Spleen (tissue), 11 donors: ENCODE data around the gene MTNR1B. TPM values are rescaled to one million over a fixed set of nuclear protein-coding genes. Genes with fewer than 3 reads are reported as not detected.

ENCODE experiments used
- DNase-seq: peaks from one replicate; pipeline ENCODE4 v3.0.0-alpha.2; 2020
- H3K27ac ChIP-seq, 8 donors: fragments of 200-600 bp; sonication (generic) in 7 of 8; 1 replicate in 4 of 8; 2 replicates in 4 of 8; pipeline versions ENCODE4 v1.5.0 to v1.8.0; 2016 to 2021; ENCODE audit warnings: inconsistent platforms in 4 of 8, mild to moderate bottlenecking in 4 of 8, moderate library complexity in 1 of 8
- H3K27me3 ChIP-seq, 7 donors: fragments of 200-600 bp; sonication (generic) in 6 of 7; replicated peaks in 1 of 7; 1 replicate in 4 of 7; 2 replicates in 3 of 7; pipeline versions ENCODE4 v1.5.0 to v1.8.0; 2016 to 2021; ENCODE audit warnings: inconsistent platforms in 3 of 7, mild to moderate bottlenecking in 1 of 7
- H3K36me3 ChIP-seq, 6 donors: fragments of 200-600 bp; sonication (generic) in 5 of 6; 1 replicate in 4 of 6; 2 replicates in 2 of 6; pipeline versions ENCODE4 v1.5.0 to v1.8.0; 2016 to 2021; ENCODE audit warnings: inconsistent platforms in 2 of 6
- H3K4me1 ChIP-seq, 6 donors: fragments of 200-600 bp; sonication (generic) in 5 of 6; 1 replicate in 3 of 6; 2 replicates in 3 of 6; pipeline versions ENCODE4 v1.5.0 to v1.8.0; 2016 to 2021; ENCODE audit warnings: inconsistent platforms in 3 of 6
- H3K4me3 ChIP-seq, 8 donors: fragments of 200-600 bp; sonication (generic) in 7 of 8; 1 replicate in 4 of 8; 2 replicates in 4 of 8; pipeline versions ENCODE4 v1.5.0 to v1.8.0; 2016 to 2021; ENCODE audit warnings: inconsistent platforms in 4 of 8, mild to moderate bottlenecking in 4 of 8, moderate library complexity in 2 of 8
- H3K9me3 ChIP-seq, 8 donors: fragments of 200-600 bp; sonication (generic) in 7 of 8; 1 replicate in 4 of 8; 2 replicates in 4 of 8; pipeline versions ENCODE4 v1.5.0 to v1.8.0; 2016 to 2021; ENCODE audit warnings: inconsistent platforms in 4 of 8
- POLR2A ChIP-seq, 3 donors: fragments of 450-650 bp; IDR thresholded peaks; one replicate each; pipeline ENCODE4 v1.5.1; 2017; ENCODE audit warnings: antibody characterized with exemption in 3 of 3, mild to moderate bottlenecking in 1 of 3
- POLR2AphosphoS5 ChIP-seq, 3 donors: sonication (generic); formaldehyde crosslinking; IDR thresholded peaks; one replicate each; pipeline ENCODE4 v1.5.1; 2017; ENCODE audit warnings: antibody characterized with exemption in 3 of 3
- WGBS, 5 donors: extraction: QIAGEN DNeasy Blood & Tissue Kit in 3 of 5; methylation state at CpG; one replicate each; pipeline versions ENCODE4 v1.1.5 to v1.1.7; 2013 to 2018; 5-methylcytosine and 5-hydroxymethylcytosine counted together
- intact Hi-C: fragments of 100-400 bp; cut with DNase I; formaldehyde crosslinking; loops from one replicate; pipeline ENCODE4 v1.15.0; 2023; ENCODE audit warnings: low total_unique reads
- polyA plus RNA-seq, 3 donors: library from polyadenylated mRNA; stranded (reverse); fragments of 200-250 nt; gene quantifications; one replicate each; pipeline ENCODE4 v1.2.1, GENCODE V29; 2013
- total RNA-seq, 7 donors: library from RNA; depleted of rRNA in 3 of 7; stranded (reverse); fragments of >200 nt in 3 of 7; fragmentation: NEBNext Ultra II Directional in 4 of 7; extraction: Animal tissue kit (Norgen Biotek cat#: 25700) in 4 of 7; gene quantifications; one replicate each; pipeline versions ENCODE4 v1.1.0 to v1.2.1, GENCODE V29; 2016 to 2021
- TF ChIP-seq, protein P1 (sequence below), 11 experiments: fragments of 200-600 bp in 7 of 11; fragments of 450-650 bp in 4 of 11; sonication (generic) in 4 of 11; IDR thresholded peaks in 8 of 11; conservative IDR thresholded peaks in 3 of 11; 1 replicate in 7 of 11; 2 replicates in 4 of 11; pipeline versions ENCODE4 v1.4.0 to v1.8.0; 2016 to 2021; ENCODE audit warnings: antibody characterized with exemption in 11 of 11, inconsistent platforms in 4 of 11, mild to moderate bottlenecking in 1 of 11
- donor health status: healthy with polysubstance abuse.
- donor health status: DM: no; HTN: no; CAD: no; lungs with moderate emphysema.
- donor health status: DM: no; HTN: no; CAD: no.
- donor health status: Bipolar disorder and iron deficiency.
- donor health status: healthy.
- donor health status: DM: no; HTN: no; CAD: no.
- donor health status: DM: yes; HTN: yes; CAD: no.

MTNR1B gene
- total and polyA plus RNA-seq, 10 donors, result not detected

DNA sequence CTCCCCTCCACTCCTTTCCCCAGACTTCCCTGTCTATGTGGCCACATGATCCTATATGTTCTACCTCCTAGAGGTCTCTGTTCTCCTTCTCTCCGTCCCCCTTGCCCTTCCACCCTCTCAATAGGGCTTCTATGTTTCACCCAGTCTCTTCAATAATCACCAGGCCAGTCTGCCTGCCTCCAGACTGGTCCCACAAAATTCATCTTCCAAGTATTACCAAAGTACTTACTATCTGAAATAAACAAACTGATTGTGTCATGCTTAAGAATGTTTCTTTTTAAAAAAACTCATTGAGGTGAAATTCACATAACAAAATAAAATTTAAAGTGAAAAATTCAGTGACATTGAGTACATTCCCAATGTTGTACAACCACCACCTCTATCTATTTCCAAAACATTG, 44.2 kb downstream of the MTNR1B start:
- Histone ChIP-seq H3K27me3 (no peaks in the 10 kb centered on the region), H3K4me1 (no peaks in the 10 kb centered on the region), H3K27ac (no peak overlapping the region), H3K36me3 (no peaks in the 10 kb centered on the region), H3K4me3 (no peak overlapping the region), H3K9me3 (peaks cover 0 to 16% (median 0%) of the 10 kb centered on the region in 8 donors)
- TF ChIP-seq POLR2A (IDR thresholded peaks at IDR 0.05) (no peak), POLR2AphosphoS5 (IDR thresholded peaks at IDR 0.05) (no peak)
- TF ChIP-seq, protein P1, sequence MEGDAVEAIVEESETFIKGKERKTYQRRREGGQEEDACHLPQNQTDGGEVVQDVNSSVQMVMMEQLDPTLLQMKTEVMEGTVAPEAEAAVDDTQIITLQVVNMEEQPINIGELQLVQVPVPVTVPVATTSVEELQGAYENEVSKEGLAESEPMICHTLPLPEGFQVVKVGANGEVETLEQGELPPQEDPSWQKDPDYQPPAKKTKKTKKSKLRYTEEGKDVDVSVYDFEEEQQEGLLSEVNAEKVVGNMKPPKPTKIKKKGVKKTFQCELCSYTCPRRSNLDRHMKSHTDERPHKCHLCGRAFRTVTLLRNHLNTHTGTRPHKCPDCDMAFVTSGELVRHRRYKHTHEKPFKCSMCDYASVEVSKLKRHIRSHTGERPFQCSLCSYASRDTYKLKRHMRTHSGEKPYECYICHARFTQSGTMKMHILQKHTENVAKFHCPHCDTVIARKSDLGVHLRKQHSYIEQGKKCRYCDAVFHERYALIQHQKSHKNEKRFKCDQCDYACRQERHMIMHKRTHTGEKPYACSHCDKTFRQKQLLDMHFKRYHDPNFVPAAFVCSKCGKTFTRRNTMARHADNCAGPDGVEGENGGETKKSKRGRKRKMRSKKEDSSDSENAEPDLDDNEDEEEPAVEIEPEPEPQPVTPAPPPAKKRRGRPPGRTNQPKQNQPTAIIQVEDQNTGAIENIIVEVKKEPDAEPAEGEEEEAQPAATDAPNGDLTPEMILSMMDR (IDR thresholded peaks at IDR 0.05 in 8 of 11, conservative IDR thresholded peaks at IDR 0.05 in 3 of 11), result no peak
- 43 to 61% (median 46%) methylated on average over 1 of the region's 1 CpG for WGBS, 5 donors
- intact Hi-C loops, result no loop called here
- DNase-seq, result no peak

GRCh38 chr11:93016595-93016994, 47.1 kb downstream of the MTNR1B start:
- WGBS, 5 donors, result 56 to 87% (median 80%) methylated on average over 1 of the region's 1 CpG
- H3K36me3 ChIP-seq, result no peaks in the 10 kb centered on the region
- H3K27me3 ChIP-seq, result no peaks in the 10 kb centered on the region
- no peak overlapping the region for H3K4me3 ChIP-seq
- peaks cover 0 to 16% (median 0%) of the 10 kb centered on the region in 8 donors for H3K9me3 ChIP-seq
- TF ChIP-seq POLR2A (IDR thresholded peaks at IDR 0.05) (no peak), POLR2AphosphoS5 (IDR thresholded peaks at IDR 0.05) (no peak)
- TF ChIP-seq, protein P1 (IDR thresholded peaks at IDR 0.05 in 8 of 11, conservative IDR thresholded peaks at IDR 0.05 in 3 of 11), result no peak
- H3K27ac ChIP-seq, result no peak overlapping the region
- no peak for DNase-seq
- H3K4me1 ChIP-seq, result no peaks in the 10 kb centered on the region
- intact Hi-C loops, result no loop called here

- DNase-seq, result no peak
- Histone ChIP-seq H3K9me3 (peaks cover 0 to 16% (median 0%) of the 10 kb centered on the region in 8 donors), H3K27me3 (no peaks in the 10 kb centered on the region), H3K4me1 (no peaks in the 10 kb centered on the region), H3K36me3 (no peaks in the 10 kb centered on the region), H3K27ac (no peak overlapping the region), H3K4me3 (no peak overlapping the region)
- TF ChIP-seq, protein P1 (IDR thresholded peaks at IDR 0.05 in 8 of 11, conservative IDR thresholded peaks at IDR 0.05 in 3 of 11), result no peak
- TF ChIP-seq POLR2AphosphoS5 (IDR thresholded peaks at IDR 0.05) (no peak), POLR2A (IDR thresholded peaks at IDR 0.05) (no peak)
- WGBS, 5 donors, result 73 to 85% (median 80%) methylated on average over 8 to 9 of the region's 9 CpGs
- intact Hi-C loops, result no loop called here
These were observed 48.6 kb downstream of the MTNR1B start for GRCh38 chr11:93017821-93018690.

DNA sequence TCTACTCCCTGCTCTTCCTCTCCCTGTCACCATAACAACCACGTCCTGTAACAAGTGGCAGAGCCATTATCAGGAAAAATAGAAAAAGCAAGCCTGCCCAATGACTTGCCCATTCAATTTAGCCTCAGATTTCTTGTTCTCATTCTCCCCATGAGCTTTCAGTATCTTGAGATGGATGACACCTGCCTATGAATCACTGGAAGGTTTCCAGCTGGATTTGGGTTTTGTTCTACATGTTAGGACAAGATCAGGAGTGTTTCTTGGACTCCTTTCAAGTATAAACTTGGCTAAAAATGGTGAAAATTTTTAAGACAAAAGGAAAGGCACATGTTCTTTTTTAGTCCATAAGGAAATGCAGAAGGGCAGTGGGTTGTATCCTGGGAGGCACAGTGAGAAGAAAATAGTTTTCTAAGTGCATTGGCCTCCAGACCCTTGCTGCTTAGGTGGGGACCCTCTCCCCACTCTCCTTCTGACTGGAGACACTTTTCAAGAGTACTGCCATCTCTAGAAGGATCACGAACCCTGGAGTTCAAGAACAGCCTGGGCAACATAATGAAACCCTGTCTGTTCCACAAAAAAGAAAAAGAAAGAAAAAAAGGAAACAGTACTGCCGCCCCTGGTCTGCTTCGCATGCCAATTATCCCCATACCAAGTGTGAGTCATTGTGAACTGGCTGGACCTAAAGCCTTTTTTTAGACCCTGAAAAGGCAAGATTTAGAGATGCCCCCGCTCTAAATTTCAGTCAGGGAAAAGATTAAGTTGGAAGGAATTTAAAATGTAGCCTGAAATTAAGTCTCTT, 51.0 kb downstream of the MTNR1B start:
- intact Hi-C loops, result no loop called here
- peaks cover 0 to 16% (median 0%) of the 10 kb centered on the region in 8 donors for H3K9me3 ChIP-seq
- no peaks in the 10 kb centered on the region for H3K4me1 ChIP-seq
- H3K27me3 ChIP-seq, result no peaks in the 10 kb centered on the region
- H3K4me3 ChIP-seq, result no peak overlapping the region
- WGBS, 5 donors, result 44 to 54% (median 49%) methylated on average over 5 of the region's 5 CpGs
- TF ChIP-seq POLR2AphosphoS5 (IDR thresholded peaks at IDR 0.05) (no peak), POLR2A (IDR thresholded peaks at IDR 0.05) (no peak)
- TF ChIP-seq, protein P1 (IDR thresholded peaks at IDR 0.05 in 8 of 11, conservative IDR thresholded peaks at IDR 0.05 in 3 of 11), result no peak
- H3K36me3 ChIP-seq, result no peaks in the 10 kb centered on the region
- DNase-seq, result no peak
- H3K27ac ChIP-seq, result no peak overlapping the region
